Smooth muscle cell of the pulmonary artery (primary cell): ENCODE data around the gene DUS4L. TPM values are rescaled to one million over a fixed set of nuclear protein-coding genes. Genes with fewer than 3 reads are reported as not detected.

Source experiments
- total RNA-seq: library from RNA; depleted of rRNA; stranded (reverse); fragments of >200 nt; gene quantifications from 2 replicates; pipeline ENCODE4 v1.2.3, GENCODE V29; 2014

DUS4L gene, protein sequence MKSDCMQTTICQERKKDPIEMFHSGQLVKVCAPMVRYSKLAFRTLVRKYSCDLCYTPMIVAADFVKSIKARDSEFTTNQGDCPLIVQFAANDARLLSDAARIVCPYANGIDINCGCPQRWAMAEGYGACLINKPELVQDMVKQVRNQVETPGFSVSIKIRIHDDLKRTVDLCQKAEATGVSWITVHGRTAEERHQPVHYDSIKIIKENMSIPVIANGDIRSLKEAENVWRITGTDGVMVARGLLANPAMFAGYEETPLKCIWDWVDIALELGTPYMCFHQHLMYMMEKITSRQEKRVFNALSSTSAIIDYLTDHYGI
- total RNA-seq, result 5.5 and 7.9 TPM in 2 replicates

DNA sequence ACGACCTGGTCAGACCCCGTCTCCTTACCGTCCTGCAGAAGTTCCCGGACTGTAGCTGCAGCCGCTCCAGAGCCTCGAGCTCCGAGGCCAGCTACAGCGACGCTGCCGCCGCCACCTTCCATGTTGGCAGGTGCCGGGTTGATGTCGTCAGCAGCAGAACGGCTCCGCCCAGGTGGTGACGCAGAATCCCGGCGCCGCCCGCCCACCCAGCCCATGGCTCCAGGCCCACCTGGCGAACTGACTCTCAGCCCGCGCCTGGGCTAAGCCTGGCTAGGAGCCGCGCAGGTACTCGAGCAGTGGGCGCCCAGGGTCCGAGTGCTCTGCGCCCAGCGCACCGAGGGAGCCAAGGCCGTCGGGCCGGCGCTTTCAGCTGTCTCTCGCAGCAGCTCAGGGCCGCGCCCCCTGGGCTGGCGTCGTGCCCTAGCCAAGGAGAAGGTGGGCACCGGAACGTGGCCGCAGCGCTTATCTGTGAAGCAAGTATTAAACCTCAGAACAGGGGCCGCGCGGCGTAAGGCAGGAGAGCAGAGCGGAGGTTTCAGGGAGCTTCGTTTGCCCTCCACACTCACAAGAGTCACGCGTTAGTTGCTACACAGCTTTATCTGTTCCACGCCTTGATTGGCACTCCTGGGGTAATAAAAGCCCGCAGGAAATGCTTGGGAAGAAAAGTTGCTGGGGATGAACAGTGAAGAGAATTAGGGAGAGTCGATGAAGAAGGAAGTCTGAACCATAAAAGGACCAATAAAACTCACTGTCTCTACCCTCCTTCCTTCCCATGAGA, at the start of gene DUS4L, which contains the start of gene COG5:
Gene DUS4L, plus strand, starts transcription at position 197 of the 778 bp plus-strand sequence. CDS start 3,100 bp downstream, outside the sequence.
Gene COG5, minus strand, starts transcription at position 146 of the 778 bp plus-strand sequence. Its CDS starts 24 bp downstream, at position 122.

DNA sequence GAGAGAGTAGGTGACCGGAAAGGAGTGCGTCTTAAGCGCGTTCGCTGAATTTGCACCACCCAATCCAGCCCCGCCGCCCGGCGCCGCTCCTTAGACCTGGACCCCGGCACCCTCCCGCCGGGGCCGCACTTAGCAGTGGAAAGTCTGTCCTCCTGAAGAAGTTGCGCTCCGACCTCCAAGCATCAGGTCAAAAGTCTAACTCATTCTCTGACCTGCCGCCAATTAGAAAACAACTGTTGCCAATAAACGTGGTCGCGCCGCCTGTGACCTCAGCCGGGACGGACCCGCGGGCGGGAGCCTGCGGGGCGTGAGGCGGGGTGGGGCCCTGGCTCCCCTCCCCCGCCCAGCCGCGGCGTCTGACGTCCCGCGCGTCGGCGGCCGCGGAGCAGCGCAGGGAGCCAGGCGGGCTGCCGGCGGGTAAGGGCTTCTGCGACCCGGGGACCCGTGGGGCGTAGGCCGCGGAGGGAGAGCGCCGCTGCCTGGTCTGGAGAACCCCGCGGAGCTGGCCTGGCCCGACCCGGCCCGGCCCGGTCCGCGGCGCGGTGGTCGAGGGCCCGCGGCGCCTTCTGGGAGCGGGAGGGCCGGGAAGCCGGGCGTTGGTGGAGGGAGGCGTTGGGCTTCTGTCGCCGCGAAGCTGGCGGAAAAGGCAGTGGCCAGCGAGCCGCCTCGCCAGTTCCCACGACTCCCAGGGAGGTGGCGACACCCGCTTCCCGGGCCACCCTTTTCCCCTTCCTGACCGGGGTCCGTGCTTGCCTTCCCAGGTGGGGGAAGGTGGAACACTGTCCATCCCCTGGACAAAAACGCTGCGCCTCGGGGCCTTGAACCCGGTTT, 16.3 kb downstream of the DUS4L start, which contains the start of gene BCAP29:
Gene BCAP29, plus strand, starts transcription at position 362 of the 831 bp plus-strand sequence. CDS start 527 bp downstream, outside the sequence.

Other genes with a start within 250 kb of the DUS4L start
- gene GPR22, start 93.9 kb upstream of the DUS4L start, total RNA-seq, result not detected in 2 replicates
- gene COG5, start 51 bp upstream of the DUS4L start, total RNA-seq, result 51.6 and 59.3 TPM in 2 replicates
- gene BCAP29, start 16.3 kb downstream of the DUS4L start, total RNA-seq, result 45.7 and 45.9 TPM in 2 replicates
- 0.56 and 1.2 TPM in 2 replicates for gene SLC26A4, start 96.9 kb downstream of the DUS4L start, total RNA-seq
- gene CBLL1, start 180.2 kb downstream of the DUS4L start, total RNA-seq, result 11.1 and 14.9 TPM in 2 replicates
- not detected in 2 replicates for gene SLC26A3, start 239.3 kb downstream of the DUS4L start, total RNA-seq